Uterus (tissue), 2 donors: ENCODE data around the gene KCNK18.

Experiments
- CTCF ChIP-seq, 4 experiments: fragments of 200-600 bp in 2 of 4; fragments of 450-650 bp in 2 of 4; sonication (generic) in 2 of 4; IDR thresholded peaks; one replicate each; pipeline ENCODE4 v1.5.1; 2016 to 2019; ENCODE audit warnings: antibody characterized with exemption in 4 of 4, mild to moderate bottlenecking in 2 of 4, moderate library complexity in 1 of 4
- POLR2A ChIP-seq, 2 donors: fragments of 450-650 bp; IDR thresholded peaks; one replicate each; pipeline ENCODE4 v1.6.1; 2016; ENCODE audit warnings: antibody characterized with exemption in 2 of 2, mild to moderate bottlenecking in 1 of 2, moderate library complexity in 1 of 2

- TF ChIP-seq POLR2A (IDR thresholded peaks at IDR 0.05) (no peak), CTCF (IDR thresholded peaks at IDR 0.05) (no peak)
Measured at GRCh38 chr10:117249493-117250093, 52.3 kb downstream of the KCNK18 start.
